ENCODE data around the gene C14orf39. TPM values are rescaled to one million over a fixed set of nuclear protein-coding genes. Genes with fewer than 3 reads are reported as not detected.

Gene C14orf39
- total RNA-seq, 1 experiment from 2014 or later, result 0.47 TPM

DNA sequence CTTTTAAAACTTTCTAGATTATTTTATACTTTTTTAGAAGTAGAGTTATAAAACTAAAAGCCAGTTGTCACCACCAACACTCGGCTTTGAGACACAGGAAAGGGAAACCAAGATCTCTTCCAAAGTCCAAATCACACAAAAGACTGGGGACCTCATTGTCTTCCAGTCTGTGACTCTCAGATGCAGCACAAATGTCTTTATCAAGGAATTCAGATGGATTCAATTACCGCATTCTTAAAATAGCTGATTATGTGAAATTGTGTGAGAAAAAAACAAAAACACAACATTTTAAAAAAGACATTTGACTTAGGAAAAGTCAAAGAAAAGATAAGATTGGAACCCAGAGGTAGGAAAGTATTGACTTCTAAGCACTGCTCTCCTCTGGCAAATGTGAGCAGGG lies 19.6 kb upstream of the C14orf39 start:
- H3F3A ChIP-seq (ENCODE audit: low read length, unreplicated experiment), result no peaks in the 10 kb centered on the region
- TF ChIP-seq EZH2 (IDR thresholded peaks at IDR 0.05; ENCODE audit: low read length, unreplicated experiment), result no peak
- TF ChIP-seq EZH2phosphoT487 (IDR thresholded peaks at IDR 0.05; ENCODE audit: borderline replicate concordance, low read length), result no peak
- TF ChIP-seq, protein P1, sequence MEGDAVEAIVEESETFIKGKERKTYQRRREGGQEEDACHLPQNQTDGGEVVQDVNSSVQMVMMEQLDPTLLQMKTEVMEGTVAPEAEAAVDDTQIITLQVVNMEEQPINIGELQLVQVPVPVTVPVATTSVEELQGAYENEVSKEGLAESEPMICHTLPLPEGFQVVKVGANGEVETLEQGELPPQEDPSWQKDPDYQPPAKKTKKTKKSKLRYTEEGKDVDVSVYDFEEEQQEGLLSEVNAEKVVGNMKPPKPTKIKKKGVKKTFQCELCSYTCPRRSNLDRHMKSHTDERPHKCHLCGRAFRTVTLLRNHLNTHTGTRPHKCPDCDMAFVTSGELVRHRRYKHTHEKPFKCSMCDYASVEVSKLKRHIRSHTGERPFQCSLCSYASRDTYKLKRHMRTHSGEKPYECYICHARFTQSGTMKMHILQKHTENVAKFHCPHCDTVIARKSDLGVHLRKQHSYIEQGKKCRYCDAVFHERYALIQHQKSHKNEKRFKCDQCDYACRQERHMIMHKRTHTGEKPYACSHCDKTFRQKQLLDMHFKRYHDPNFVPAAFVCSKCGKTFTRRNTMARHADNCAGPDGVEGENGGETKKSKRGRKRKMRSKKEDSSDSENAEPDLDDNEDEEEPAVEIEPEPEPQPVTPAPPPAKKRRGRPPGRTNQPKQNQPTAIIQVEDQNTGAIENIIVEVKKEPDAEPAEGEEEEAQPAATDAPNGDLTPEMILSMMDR (conservative IDR thresholded peaks at IDR 0.05; ENCODE audit: low read depth, low read length), result no peak
- no peak overlapping the region for H3K4me3 ChIP-seq (ENCODE audit: low read length)
- no peak overlapping the region for H2AFZ ChIP-seq (ENCODE audit: low read length)
- H3K4me1 ChIP-seq (ENCODE audit: insufficient read depth, low read length), result no peaks in the 10 kb centered on the region
- H3K9me3 ChIP-seq (ENCODE audit: low read length), result no peaks in the 10 kb centered on the region
- H3K79me2 ChIP-seq (ENCODE audit: low read length), result no peaks in the 10 kb centered on the region
- H4K20me1 ChIP-seq (ENCODE audit: low read length), result no peaks in the 10 kb centered on the region
- intact Hi-C loops (cut with micrococcal nuclease), result no loop called here
- no peaks in the 10 kb centered on the region for H3K9me2 ChIP-seq (replicated peaks; ENCODE audit: low read length)
- no TSS peak for BruUV-seq (replicated peaks)
- H3K9ac ChIP-seq (ENCODE audit: low read length), result no peak overlapping the region
- H3K27me3 ChIP-seq (ENCODE audit: low read length), result peaks cover 60% of the 10 kb centered on the region
- ChIA-PET POLR2A (ENCODE audit: unreplicated experiment) (no interaction called here), CTCF (interaction anchor here (0.7 kb wide), 1 partner anchor 508 kb away, joined by 4 read pairs; no protein-coding TSS in a partner anchor)
- DNase-seq (no peak), ATAC-seq (no peak)
- no peaks in the 10 kb centered on the region for H3K36me3 ChIP-seq (ENCODE audit: low read depth, low read length)
- no peak overlapping the region for H3K4me2 ChIP-seq (ENCODE audit: low read length)
- H3K27ac ChIP-seq (ENCODE audit: low read length), result no peak overlapping the region

DNA sequence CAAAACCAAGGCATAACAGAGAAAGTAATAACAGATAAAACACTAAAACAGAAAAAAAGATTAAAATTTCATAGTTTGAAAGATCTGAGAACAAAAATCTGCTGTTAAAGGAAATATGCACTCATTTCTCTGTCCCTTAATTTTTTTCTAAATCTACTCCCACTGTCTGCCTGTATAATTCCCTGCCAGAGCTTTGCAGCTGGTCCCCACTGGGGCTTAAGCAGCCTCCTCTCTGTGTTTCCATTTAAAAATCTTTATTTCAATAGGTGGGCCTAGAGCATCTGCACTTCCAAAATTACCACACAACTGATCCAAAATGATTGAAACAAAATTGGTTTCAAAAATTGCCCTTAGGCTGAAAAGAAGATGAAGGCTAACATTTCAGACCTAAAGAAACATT lies 16.7 kb upstream of the C14orf39 start:
- no peaks in the 10 kb centered on the region for H3K9me2 ChIP-seq (replicated peaks; ENCODE audit: low read length)
- DNase-seq (no peak), ATAC-seq (no peak)
- H3K4me1 ChIP-seq (ENCODE audit: insufficient read depth, low read length), result no peaks in the 10 kb centered on the region
- no peaks in the 10 kb centered on the region for H3K36me3 ChIP-seq (ENCODE audit: low read depth, low read length)
- no peak overlapping the region for H3K9ac ChIP-seq (ENCODE audit: low read length)
- peaks cover 58% of the 10 kb centered on the region for H3K27me3 ChIP-seq (ENCODE audit: low read length)
- no peaks in the 10 kb centered on the region for H3K9me3 ChIP-seq (ENCODE audit: low read length)
- TF ChIP-seq, protein P1 (conservative IDR thresholded peaks at IDR 0.05; ENCODE audit: low read depth, low read length), result no peak
- TF ChIP-seq EZH2 (IDR thresholded peaks at IDR 0.05; ENCODE audit: low read length, unreplicated experiment) (no peak), EZH2phosphoT487 (IDR thresholded peaks at IDR 0.05; ENCODE audit: borderline replicate concordance, low read length) (no peak)
- ChIA-PET POLR2A (ENCODE audit: unreplicated experiment) (no interaction called here), CTCF (no interaction called here)
- H3K79me2 ChIP-seq (ENCODE audit: low read length), result no peaks in the 10 kb centered on the region
- no TSS peak for BruUV-seq (replicated peaks)
- H4K20me1 ChIP-seq (ENCODE audit: low read length), result no peaks in the 10 kb centered on the region
- no peak overlapping the region for H3K4me2 ChIP-seq (ENCODE audit: low read length)
- H2AFZ ChIP-seq (ENCODE audit: low read length), result no peak overlapping the region
- H3K27ac ChIP-seq (ENCODE audit: low read length), result no peak overlapping the region
- no peak overlapping the region for H3K4me3 ChIP-seq (ENCODE audit: low read length)
- H3F3A ChIP-seq (ENCODE audit: low read length, unreplicated experiment), result no peaks in the 10 kb centered on the region
- intact Hi-C loops (cut with micrococcal nuclease), result no loop called here

DNA sequence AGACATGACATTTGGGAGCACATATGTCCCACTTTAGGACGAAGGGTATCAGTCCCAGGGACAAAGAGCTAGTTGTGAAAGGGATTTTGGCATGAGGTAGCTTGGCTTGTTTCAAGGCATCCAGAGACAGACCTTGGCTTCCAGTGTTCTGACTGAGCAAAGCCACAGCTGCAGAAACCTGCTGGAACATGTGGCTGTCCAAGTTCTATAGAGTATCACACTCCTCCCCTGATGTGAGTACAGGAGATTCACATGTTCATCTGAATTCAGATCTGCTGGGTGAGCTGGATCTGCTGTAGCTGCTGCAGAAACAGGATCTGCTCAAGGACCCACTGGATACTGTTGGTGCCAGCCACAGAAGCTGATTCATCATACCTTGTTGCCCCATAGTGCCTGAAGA lies 10.1 kb upstream of the C14orf39 start:
- POLR2A ChIA-PET (ENCODE audit: unreplicated experiment), result no interaction called here
- no peaks in the 10 kb centered on the region for H4K20me1 ChIP-seq (ENCODE audit: low read length)
- no peaks in the 10 kb centered on the region for H3K79me2 ChIP-seq (ENCODE audit: low read length)
- DNase-seq (no peak), ATAC-seq (peak; percentile 31; the same call in 1 of the 2 replicates)
- no peak overlapping the region for H3K9ac ChIP-seq (ENCODE audit: low read length)
- no peak overlapping the region for H3K4me3 ChIP-seq (ENCODE audit: low read length)
- H3K27ac ChIP-seq (ENCODE audit: low read length), result no peak overlapping the region
- no peak for TF ChIP-seq EZH2 (IDR thresholded peaks at IDR 0.05; ENCODE audit: low read length, unreplicated experiment)
- TF ChIP-seq EZH2phosphoT487 (IDR thresholded peaks at IDR 0.05; ENCODE audit: borderline replicate concordance, low read length), result no peak
- CTCF ChIA-PET, result interaction anchor here (0.6 kb wide), 1 partner anchor 10 kb away, joined by 3 read pairs; the partner anchor contains the start of gene C14orf39
- peaks cover 16% of the 10 kb centered on the region; the same call in 1 of the 2 replicates for H3K27me3 ChIP-seq (ENCODE audit: low read length)
- H3K9me3 ChIP-seq (ENCODE audit: low read length), result no peaks in the 10 kb centered on the region
- BruUV-seq (replicated peaks), result no TSS peak
- H3K4me1 ChIP-seq (ENCODE audit: insufficient read depth, low read length), result no peaks in the 10 kb centered on the region
- intact Hi-C loops (cut with micrococcal nuclease), result no loop called here
- H2AFZ ChIP-seq (ENCODE audit: low read length), result no peak overlapping the region
- H3F3A ChIP-seq (ENCODE audit: low read length, unreplicated experiment), result no peaks in the 10 kb centered on the region
- no peaks in the 10 kb centered on the region for H3K36me3 ChIP-seq (ENCODE audit: low read depth, low read length)
- H3K4me2 ChIP-seq (ENCODE audit: low read length), result no peak overlapping the region
- no peaks in the 10 kb centered on the region for H3K9me2 ChIP-seq (replicated peaks; ENCODE audit: low read length)

Measured in PC-3 (cell line).